GM21529 (cell line): ENCODE results near the gene MNX1.

Source experiments
- ATAC-seq: cut with Tn5 transposase; IDR thresholded peaks from one replicate; pipeline ENCODE4 v1.9.1; 2021; ENCODE audit not compliant: unreplicated experiment

The MNX1 gene

DNA sequence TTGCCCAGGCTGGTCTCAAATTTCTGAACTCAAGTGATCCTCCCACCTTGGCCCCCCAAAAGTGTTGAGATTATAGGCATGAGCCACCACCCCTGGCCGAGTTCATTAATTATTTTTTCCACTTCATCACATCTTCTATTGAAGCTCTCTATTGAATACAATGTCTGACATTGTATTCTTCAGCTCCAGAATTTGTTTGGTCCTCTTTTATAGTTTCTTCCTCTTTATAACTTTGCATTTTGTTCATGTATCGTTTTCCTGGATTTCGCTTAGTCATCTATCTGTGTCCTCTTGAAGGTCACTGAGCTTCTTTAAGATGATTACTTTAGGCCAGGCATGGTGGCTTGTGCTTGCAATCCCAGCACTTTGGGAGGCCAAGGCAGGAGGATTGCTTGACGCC, 30.8 kb downstream of the MNX1 start:
- no peak for ATAC-seq

DNA sequence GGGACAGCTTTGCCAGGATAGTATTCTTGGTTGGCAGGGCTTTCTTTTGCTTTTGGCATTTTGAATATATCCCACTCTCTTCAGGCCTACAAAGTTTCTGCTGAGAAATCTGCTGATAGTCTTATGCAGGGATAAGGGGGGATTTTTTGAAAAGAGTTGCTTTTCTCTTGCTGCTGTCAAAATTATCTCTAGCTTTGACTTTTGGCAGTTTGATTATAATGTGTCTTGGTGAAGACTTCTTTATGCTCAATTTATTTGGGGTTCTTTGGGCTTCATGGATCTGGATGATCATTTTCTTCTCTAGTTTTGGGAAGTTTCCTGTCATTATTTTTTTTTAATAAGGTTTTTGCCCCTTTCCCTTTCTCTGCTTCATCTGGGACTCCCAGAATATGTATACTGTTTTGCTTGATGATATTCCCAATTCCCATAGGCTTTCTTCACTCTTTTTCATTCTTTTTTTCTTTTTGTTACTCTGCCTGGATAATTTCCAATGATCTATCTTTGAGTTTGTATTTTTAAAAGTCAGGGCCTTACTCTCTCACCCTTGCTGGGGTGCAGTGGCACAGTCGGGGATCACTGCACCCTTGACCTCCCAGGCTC, 31.4 kb downstream of the MNX1 start:
- no peak for ATAC-seq

DNA sequence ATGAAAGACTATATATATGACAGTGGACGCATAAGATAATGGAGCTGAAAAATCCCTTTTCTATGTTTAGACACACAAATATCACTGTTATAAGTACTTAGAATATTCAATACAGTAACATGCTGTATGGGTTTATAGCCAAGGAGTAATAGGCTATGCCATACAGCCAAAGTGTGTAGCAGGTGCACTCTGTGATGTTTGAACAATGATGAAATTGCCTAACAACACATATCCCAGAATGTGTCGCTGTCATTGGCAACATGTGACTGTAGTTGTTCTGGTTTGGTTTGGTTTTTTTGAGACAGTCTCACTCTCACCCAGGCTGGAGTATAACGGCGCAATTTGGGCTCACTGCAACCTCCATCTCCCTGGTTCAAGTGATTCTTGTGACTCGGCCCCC, 34.8 kb downstream of the MNX1 start:
- ATAC-seq: no peak

DNA sequence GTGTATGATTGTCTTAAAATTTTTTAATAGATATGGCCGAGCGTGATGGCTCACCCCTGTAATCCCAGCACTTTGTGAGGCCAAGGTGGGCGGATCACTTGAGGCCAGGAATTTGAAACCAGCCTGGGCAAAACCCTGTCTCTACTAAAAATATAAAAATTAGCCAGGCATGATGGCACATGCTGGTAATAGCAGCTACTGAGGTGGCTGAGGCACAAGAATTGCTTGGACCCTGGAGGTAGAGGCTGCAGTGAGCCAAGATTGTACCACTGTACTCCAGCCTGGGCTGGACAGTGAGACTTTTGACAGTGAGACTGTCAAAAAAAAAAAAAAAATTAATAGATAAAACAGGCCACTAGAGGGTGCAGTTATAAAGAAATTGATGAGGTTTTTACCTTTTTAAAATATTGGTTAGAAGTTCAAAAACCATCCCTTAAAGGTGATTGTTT, 40.5 kb downstream of the MNX1 start:
- ATAC-seq: no peak

DNA sequence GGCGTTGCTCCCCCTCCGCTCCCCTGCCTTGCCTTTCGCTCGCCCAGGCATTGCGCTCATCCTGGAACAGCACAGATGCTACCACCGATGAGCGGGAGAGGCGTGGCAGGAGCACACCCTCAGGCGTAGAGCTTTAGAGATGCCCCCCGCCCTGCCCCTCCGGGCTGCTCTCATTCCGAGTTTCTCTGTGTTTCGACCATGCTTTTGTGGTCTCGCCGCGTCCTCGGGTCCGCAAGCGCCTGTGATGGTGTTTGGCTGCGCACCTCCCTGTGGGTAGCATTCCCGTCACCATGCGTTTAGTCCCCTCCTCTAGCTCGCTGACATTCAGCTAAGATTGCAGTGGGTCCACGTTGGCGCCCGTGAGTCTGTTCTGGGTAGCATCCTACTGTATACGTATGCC, 42.3 kb downstream of the MNX1 start:
- no peak for ATAC-seq

DNA sequence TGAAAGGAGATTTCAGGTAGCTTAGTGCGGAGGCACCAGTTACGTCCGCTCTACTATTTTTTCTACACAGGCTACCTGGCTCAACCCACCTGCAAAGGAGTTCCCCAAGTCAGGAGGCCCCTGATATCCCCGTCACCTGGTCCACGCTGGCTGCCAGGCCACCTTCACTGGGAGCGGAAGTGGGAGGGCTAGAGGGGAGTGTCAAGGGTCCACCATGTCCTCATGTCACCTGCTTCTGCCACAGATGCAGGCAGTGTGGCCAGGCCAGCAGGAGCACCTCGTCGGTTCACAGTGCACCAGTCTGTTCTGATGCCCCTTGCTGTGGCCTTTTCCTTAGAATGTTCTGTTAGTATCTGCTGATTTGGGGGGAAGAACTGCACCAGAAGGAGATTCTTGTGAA, 44.1 kb downstream of the MNX1 start:
- ATAC-seq: no peak

DNA sequence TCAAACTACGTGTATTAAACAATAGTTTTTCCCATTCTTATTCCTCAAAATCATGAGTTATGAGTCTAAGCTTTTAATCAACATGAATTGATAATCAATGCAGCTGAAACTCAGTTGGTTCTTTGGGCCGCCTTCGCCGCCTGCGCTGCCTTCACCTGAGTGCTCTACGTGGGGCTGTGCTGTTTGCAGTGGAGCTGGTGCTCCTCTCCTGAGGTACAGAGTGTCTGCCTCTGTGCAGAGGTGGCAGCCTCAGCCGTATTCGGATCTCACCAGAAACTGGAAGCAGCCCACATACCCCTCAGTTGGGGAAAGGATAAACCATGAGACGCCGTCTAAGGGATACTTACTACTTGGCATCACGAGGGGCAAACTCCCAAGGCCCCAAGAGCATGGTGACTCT, 45.5 kb downstream of the MNX1 start:
- no peak for ATAC-seq

DNA sequence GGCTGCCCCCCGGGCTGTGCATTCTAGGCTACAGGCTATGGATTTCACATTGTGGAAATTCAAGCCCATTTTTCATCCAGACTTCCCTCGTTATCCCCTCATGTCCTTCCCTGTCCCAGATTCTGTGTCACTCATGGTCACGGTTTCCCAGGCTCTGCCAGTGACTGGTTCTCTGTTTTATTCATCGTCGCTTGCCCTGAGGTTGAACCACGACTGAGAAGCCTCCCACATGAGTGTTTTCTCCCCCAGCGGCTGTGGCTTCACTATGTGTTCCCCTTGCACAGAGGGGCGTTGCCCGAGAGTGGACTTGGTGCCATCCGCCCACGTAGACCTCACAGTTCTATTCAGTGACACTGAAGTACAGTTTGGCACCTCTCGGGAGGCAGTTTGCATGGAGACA, 47.0 kb downstream of the MNX1 start:
- no peak for ATAC-seq

DNA sequence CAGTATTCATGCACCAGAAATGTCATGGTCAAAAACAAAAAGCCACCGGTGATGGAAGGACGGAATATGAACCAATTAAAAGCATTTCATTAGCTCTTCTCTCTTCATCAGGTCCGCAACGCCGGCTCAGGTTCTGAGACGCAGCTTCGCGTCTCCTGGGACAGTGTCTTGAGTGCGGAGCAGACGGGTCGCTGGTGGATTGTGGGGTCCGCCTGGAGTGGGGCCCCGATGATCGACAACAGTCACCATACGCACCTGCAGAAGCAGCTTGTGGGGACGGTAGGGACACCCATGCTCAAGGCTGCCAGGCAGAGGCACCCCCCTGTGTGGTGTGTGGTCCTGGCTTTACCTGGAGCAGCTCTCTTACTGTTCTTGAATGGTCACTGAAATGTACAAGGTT, 47.6 kb downstream of the MNX1 start:
- no peak for ATAC-seq

DNA sequence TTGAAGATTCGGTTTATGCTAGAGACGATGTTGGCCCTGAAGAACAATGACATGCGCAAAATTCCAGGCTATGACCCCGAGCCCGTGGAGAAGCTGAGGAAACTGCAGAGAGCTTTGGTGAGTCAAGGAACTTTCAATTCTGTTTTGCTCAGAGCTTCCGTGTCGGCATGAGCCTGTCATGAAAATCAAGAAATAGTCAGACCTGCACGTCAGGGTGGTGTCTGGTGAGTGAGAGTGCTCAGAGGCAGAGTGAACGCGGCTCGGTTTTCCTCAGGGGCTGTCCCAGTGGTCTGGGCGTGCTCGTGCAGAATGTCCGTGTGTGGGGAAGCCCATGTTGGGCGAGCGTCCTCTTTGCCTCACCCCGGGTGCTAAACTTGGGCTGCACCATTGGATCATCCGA, 48.3 kb downstream of the MNX1 start:
- no peak for ATAC-seq

DNA sequence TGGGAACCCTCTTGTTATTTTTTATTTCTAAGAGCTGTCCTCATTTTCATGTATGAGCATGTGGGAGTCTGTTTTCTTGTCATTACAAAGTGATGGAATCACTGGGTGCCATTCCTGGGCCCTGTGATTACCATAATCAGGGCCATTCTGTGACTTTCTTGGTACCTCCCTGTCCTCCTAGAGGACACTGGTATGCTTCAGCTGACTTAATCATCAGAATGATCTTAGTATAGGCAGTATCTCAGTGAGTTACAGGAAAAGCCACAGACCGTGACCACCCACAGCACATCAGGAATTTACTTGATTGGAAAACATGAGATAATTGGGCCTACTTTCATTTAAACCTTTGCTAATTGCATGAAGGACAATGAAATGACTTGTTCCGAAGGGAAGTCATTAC, 53.7 kb downstream of the MNX1 start:
- no peak for ATAC-seq

DNA sequence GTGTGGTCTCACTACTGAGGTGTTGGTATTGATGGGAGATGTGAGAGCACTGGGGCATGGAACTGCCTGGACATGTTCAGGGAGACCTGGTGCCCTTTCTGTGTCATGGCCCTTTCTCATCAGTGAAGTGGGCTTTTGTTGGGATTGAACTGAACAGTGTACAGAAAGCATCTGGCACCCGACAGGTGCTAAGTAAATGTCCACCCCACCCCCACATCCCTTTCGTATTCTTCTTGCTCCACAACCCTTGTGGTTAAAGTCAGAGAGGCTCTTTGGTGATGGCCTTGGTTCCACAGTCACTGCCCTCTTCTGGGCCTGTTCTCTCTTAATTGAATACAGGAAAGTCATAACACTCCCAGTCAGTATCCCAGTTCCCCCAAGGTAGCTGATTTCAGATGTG, 55.5 kb downstream of the MNX1 start:
- no peak for ATAC-seq
